ENCODE measurements around the gene MEP1B. TPM values are rescaled to one million over a fixed set of nuclear protein-coding genes. Genes with fewer than 3 reads are reported as not detected.
"Not testable (repeated sequence)": the region's sequence is repeated elsewhere in the genome, so short reads cannot be mapped to it uniquely, and the experiment has no call there.

MEP1B gene
- 0.78 TPM for total RNA-seq

DNA sequence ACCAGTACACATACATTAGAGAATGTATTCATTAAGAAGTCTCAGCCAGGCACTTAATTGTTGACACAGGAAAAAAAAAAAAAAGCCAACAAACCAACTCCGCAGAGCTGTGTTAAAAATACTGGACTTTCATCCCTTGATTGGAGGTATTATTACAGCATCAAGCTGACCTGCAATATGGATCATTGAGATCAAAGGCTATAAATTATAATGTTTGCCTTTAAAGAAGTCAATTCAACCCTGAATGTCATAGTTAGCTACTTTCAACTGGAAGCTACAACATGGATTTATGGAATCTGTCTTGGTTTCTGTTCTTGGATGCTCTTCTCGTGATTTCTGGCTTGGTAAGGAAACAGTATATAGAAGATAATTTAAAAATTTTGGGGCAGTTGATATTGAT lies at the start of gene MEP1B:
Gene MEP1B (plus strand): TSS at position 250 of the 400 bp plus-strand sequence. CDS start 32 bp downstream, at position 282.
- no peak for DNase-seq (ENCODE audit: low spot score)

DNA sequence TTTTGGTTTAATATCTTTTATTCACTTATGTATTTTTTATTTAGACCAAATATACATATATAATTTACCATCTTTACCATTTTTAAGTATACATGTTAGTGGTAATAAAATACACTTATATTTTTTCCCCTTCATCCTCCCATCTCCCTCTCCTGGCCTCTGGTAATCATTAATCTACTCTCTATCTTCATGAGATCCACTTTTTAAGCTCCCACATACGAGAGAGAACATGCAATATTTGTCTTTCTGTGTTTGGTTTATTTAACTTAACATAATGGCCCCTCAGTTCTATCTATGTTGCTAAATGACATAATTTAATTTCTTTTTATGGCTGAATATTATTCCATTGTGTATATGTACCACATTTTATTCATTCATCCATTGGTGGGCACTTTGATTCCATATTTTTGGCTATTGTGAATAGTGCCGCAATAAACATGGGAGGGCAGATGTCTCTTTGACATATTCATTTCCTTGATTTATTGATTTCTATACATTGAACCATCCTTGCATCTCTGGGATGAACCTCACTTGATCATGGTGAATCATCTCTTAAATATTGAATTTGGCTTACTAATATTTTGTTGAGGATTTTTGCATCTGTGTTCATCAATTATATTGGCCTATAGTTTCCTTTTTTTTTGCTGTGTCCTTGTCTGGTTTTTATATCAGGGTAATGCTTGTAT lies 41.5 kb upstream of the MEP1B start:
- DNase-seq (ENCODE audit: low spot score), result no peak

DNA sequence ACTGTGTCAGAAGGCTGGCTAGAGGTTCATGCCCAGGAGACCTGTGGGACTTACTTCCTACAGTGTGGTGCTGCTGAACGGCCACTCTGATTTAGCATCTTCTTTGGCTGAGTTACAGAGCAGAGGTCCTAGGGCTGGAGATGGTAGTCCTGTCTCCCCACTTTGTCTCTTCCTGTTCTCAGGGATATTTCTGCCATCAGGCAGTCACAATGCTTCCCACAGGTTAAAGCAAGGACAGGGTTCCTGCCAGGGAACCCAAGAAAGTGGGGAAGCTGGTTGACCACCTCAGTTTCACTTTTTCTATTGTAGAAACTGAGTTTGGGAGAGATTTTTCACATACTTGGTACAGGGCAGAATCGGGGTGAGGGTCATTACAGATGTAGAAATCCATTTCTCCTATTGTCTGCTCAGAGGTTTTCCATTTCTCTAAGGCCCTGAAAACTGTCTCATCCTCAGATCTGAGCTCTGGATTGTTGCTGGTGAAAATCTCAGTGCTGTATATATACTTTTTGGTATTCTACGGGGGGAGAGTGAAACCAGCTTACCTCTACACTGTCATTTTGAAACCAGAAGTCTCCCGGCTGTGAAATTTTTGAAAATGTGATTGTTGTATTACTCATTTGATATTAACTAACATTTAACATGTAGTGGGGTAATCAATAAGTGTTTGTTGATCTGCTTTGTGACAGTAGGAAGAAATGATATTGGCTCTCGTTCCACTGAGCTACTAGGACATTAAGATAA lies 37.0 kb upstream of the MEP1B start:
- DNase-seq (ENCODE audit: low spot score), result no peak

DNA sequence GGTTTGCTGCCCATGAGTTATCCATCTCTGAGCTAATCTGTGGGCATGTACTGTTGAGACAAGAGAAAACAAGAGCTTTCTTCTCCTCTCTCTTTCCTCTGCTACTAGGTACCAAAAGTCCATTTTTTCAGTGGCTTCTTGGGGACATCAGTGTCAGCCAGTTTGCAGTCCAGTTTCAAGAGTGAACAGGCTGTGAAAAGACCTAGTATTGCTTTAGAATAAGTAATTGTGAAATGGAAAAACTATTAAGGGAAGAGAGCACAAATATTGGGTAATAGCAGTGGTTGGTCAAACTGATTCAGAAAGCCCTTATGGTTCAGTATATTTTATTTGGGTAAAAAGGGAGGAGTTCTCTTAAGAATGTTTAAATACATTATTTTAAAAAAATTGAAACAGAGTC lies 33.0 kb upstream of the MEP1B start:
- DNase-seq (ENCODE audit: low spot score), result no peak

DNA sequence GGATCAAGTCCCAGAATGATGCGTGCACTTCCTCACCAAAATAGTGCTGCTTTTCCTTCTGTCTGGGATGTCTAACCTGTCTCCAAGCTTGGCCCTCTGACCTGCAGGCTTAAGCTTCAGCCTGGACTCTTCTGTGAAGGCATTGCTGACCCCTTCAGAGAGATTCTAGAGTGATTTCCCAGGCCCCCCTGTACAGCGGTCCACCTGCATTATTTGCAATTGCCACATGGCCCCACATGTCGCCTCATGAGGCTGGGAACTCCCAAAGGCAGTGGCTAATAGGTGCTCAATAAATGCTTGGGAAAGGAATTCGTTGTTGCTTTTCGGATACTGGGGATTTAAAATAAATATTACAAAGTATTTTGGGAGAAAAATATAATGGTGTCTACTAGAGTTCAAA lies 32.3 kb upstream of the MEP1B start:
- DNase-seq (ENCODE audit: low spot score), result no peak

DNA sequence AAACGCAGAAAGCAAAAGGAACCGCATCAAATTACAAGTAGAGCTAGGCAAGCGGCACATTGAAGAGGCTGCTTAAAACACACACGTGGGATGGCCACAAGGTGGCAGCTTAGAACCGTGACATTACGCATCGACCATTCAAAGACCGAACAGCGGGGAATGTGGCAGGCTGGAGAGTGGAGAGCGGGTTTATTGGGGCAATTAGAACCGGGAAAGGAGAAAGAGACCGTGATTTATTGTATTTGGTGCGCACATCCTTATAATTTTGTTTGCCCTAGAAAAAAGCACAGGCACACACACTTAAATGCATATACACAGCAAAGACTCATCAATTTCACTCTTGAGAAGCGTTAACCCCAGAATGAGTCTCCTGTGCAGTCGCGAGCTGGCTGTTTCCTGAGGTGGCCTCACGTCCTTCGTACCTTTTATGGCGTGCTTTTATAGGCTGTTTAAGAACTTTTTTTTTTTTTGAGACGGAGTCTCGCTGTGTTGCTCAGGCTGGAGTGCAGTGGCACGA lies 31.7 kb upstream of the MEP1B start:
- peak; percentile 80 for DNase-seq (ENCODE audit: low spot score)

DNA sequence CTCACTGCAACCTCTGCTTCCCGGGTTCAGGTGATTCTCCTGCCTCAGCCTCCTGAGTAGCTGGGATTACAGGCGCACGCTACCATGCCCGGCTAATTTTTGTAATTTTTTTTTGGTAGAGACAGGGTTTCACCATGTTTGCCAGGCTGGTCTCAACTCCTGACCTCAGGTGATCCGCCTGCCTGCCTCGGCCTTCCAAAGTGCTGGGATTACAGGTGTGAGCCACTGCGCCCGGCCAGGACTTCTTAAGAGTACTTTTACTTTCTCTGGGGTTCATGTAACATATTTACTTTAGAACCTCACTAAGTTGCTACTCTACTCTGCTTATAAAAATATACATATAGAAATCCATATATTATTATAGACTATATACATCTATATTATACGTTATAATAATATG lies 31.2 kb upstream of the MEP1B start:
- not testable (repeated sequence) for DNase-seq (ENCODE audit: low spot score)

DNA sequence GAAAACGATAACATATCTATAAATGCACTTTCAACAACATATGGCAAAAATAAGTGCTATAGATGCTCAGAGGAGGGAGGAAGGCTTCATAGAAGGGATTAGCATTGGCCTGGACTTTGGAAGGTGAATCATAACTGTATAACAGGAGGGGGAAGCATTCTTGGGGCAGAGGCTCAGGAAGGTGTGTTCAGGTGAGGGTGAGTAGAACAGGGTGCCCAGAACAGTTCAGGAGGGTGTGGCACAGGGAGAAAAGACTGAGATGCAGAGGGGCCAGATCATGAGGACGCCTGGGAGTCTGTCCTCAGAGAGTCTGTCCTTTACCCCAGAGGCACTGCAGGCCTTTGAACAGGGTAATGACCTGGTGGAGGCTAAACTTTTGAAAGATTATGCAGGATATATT lies 29.3 kb upstream of the MEP1B start:
- DNase-seq (ENCODE audit: low spot score), result peak; percentile 70

DNA sequence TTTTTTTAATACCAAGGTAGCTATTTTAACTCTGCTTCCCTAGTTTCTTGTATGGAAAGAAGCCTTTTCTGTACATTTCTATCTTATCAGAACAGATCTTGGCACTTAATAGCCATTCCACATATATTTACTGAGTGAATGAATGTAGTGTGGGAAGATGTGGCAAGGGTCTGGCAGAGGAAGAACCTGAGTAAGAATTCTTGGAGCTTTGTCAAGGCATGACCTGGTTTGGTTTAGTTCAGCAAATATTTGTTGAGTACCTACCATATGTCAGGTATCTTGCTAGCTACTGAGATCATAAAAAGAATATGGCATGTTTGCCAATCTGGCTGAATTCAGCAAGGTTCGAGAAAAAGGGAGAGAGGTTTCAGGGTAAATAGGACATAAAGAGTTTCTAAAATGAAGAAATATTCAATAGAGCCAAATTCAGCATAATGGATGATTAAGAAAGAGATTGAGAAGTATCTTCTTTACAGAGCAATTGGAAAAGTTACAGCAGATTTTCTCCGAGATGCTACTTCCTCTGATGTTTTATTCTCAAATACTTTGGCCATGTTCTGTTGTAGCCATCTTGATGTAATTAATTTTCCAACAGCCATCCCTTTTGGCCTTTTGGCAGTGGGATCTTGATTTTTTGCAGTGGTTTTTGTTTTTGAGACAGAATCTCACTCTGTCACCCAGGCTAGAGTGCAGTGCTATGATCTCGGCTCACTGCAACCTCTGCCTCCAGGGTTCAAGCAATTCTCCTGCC lies 21.7 kb upstream of the MEP1B start:
- no peak for DNase-seq (ENCODE audit: low spot score)

DNA sequence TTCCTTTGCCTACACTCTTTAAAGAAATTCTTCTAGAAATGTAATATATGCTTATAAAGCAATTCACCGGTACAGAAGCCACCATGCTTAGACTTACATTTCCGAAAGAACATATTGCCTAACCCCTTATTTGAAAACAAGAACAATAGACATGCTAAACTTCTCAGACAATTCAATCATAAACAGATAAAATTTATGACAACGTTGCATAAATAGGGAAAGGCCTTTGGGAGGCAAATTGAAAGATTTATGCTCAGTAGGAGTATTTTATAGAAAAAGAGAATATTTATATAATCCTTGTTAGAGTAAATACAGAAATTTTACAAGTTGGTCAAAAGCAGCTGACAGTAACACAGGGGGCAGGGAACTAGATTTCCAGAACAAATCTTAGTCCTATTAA lies 16.2 kb upstream of the MEP1B start:
- no peak for DNase-seq (ENCODE audit: low spot score)

DNA sequence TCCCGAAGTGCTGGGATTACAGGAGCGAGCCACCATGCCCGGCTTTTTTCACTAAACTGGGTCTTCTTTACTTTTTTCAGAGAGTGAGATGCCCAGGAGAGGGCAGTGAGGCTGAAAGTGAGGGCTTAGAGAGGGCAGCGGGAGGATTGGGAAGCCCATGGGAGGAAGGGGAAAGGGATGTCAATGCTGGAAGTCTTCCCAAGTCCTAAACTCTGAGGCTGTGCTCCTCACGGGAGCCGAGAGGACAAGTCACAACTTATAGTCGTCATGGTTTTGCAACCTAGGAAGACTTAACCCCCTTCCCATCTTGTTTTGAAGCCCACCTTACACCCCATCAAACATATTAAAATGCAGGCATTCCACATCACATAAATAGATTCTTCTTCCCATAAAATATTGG lies 15.1 kb upstream of the MEP1B start:
- DNase-seq (ENCODE audit: low spot score), result no peak

DNA sequence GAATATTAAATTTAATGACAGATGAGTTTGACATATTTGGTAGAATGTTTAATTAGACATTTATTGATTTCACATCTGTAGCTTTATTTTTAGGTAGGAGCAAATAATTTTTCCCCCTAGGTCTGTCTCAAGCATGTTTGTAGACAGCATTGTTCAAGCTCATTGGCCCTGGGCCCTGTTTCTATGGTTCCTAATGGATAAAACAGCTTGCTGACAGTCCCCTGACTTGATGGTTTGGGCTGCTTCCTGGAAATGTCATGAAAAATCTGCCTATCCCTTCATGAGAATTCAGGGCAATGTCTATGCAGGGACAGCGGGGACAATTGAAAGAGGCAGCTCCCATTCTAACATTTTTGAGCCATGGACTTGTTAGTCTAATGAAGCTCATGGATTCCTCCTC lies 14.6 kb upstream of the MEP1B start:
- no peak for DNase-seq (ENCODE audit: low spot score)

DNA sequence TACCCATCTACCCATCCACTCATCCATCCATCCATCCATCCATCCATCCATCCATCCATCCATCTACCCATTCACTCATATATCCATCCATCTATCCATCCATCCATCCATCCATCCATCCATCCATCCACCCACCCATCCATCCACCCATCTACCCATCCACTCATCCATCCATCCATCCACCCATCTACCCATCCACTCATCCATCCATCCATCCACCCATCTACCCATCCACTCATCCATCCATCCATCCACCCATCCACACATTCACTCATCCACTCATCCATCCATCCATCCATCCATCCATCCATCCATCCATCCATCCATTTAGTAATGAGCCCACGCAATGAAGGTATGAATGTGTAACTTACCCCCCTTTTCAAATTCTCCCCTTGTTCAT lies 13.1 kb upstream of the MEP1B start:
- not testable (repeated sequence) for DNase-seq (ENCODE audit: low spot score)

DNA sequence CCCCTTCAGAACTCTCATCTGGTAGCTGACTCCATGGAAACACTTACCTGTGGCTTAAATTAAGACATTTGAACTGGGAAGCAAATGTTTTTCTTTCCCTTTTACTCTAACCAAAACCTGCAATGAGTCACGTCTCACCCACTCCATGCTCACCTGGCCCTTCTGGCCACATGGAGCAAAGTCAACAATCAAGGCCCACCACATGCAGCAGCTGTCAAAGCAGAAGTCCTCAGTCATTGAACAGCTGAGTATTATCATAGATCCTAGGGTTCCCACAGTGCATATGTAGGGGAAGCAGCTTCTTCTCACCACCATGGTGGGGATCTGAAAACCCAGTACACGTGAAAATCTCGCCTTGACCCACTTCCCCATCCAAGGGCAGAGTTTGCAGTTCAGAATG lies 12.3 kb upstream of the MEP1B start:
- DNase-seq (ENCODE audit: low spot score), result no peak

DNA sequence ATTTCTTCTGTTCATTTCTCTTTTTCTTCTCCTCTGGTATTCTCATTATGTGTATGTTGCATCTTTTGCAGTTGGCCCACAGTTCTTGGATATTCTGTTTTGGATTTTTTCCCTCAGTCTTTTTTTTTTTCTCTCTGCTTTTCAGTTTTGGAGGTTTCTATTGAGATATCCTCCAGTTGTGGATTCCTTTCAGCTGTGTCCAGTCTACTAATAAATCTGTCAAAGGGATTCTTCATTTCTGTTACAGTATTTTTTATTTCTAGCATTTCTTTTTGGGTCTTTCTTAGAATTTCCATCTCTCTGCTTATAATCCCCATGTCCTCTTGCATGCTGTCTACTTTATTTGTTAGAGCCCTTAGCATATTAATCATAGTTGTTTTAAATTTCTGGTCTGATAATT lies 6.3 kb upstream of the MEP1B start:
- no peak for DNase-seq (ENCODE audit: low spot score)

DNA sequence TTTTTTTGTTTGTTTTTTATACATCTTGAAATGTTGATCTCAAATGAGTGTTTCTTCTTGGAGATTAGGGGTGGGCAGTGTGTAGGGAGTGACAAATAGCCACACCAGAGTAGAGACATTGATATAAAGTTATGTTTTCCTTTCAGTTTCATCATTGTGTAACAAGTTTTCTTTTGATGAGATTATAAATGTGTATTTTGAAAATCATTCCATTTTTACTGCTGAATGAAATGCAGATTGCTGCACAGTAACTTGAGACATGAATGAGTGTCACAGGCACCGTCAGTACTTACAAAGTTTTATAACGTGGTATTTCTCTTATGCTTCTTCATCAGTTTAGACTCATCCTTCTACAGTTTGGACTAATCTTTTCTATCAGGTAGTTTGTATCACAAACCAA lies 370 bp downstream of the MEP1B start:
- DNase-seq (ENCODE audit: low spot score), result no peak

DNA sequence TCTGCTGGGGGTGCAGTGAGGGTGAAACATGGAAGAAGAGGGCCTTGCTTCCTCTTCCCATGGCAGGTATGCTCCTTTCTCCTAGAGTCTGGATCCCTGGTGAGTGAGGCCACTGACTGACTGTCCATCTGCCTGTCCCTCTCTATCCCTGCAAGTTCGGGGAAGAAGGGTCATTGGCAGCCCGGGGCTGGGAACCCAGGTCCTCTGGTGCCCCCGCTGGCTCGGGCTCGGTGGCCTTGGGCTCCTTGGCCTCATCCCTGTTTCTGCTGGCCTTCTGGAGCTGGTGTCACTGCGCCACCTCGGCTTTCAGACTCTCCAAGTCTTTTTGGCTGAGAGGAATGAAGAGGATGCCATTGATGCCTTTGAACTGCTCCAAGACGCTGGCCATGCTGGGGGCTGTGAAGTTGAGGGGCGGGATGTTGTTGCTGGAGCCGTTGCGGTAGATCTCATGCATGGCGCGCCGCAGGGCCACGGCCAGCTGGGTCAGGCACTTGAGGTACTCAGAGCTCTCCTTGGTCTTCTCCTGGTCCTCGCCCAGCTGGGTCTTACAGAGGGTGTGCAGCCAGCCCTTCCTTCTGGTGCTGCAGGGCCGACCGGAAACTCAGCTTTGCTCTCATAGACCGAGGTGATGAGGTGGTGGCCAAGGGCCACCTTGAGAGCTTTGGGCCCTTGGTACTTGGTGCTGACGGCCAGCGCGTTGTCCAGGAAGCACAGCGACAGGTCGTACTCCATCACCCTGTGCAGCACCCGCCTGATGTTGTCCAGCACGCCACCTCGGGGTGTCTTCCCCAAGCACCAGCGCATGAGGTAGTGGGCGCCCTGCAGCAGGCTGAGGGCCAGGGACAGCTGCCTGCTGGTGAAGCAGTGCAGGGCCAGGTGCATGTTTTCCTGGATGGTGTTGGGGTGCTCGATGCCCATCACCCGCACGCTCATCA lies 6.3 kb downstream of the MEP1B start:
- DNase-seq (ENCODE audit: low spot score), result no peak

DNA sequence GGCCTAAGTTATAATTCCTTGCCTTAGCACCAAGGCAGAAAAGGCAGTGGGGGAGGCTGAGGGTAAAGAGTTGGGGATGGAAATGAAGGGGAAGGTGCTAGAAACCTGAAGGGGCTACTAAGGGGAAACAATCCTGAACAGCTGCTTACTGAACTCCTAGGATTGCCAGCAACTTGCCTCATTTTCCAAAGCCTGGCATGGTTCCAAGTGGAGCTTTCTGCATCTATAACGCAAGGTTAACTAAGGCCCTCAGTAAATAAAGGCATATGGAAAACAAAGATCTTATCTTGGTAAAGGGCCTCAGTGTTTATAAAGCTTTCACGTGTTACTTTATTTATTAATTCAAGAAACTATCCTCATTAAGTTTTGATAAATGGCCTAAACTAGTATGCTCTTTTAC lies 10.9 kb downstream of the MEP1B start:
- peak; percentile 17 for DNase-seq (ENCODE audit: low spot score)

DNA sequence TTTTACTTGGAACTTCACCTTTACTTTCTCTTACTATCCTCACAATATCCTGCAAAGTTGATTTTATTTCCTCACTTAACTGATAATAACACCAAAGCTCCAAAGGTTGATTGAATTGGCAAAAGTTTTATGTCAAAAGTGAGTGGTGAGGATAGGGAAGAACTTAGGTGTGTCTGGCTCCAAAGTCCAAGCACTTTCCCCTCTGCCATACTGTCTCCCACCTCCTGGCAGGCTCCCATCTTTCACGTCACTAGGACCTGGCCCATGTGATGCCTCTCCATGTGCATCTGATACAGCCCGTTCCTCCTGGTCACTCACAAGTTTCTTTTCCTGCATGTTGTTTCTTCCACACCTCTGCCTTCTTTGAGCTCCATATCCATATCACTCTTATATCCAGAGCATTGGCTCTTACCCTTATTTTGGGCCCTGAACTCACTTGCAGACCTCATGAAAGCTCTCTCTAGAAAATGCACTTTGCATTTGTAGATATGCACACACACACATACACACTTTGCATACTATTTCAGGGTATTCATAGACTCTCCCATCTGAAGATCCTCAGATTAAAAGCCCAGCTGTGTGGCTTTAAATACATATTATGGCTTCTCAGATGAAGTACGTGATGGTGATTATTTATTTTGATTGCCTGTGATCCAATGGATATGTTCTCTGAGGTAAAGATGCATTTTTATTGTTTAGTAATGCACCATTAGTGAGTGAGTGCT lies 12.3 kb downstream of the MEP1B start:
- peak; percentile 92 for DNase-seq (ENCODE audit: low spot score)

DNA sequence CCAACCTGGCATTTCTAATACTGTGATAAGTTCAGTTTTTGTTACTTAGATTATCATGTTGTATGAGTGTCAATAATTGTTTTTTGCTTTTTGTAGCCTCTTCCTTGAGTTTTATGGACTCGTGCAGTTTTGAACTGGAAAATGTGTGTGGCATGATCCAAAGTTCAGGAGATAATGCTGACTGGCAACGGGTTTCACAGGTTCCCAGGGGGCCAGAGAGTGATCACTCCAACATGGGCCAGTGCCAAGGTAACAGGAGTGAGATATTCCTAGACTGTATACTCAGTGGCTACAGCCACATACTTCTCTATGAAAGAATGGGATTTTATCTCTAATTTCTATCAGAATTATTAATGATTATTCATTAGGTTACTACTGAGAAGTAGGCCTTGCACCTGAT lies 18.2 kb downstream of the MEP1B start:
- peak; percentile 82 for DNase-seq (ENCODE audit: low spot score)

DNA sequence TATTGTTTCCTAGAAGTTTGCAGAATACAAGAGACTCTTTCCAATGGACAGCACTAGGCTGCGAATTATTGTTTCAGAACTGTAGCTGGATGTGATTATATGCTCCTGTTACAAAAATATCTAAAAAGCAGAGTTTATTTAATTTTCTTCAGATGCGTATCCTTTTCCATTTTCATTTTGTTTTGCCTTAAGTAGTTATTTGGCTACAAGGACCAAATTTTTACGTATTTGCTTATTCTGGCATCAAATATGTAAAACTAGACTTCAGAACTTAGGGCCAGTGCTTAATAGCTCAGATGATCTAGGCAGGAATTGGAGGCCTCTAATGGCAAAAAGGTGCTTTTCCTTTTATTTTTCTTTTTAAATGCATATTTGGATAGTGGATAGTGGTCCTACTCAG lies 18.7 kb downstream of the MEP1B start:
- DNase-seq (ENCODE audit: low spot score), result no peak

All from mucosa of gallbladder (tissue), 1 donor.